SU-DHL-6 (cell line): ENCODE results near the gene SIRT5.

ENCODE experiments used
- H2AFZ ChIP-seq: fragments of 200-600 bp; sonication (generic); 2 replicates; pipeline ENCODE4 v1.6.1; 2014; ENCODE audit warnings: low read depth, mild to moderate bottlenecking, moderate library complexity, mixed read lengths, antibody characterized with exemption, low read length; ENCODE audit not compliant: severe bottlenecking
- H3F3A ChIP-seq: fragments of 200-600 bp; shearing (Covaris generic); 2 replicates; pipeline ENCODE4 v1.6.0; 2016; ENCODE audit warnings: antibody characterized with exemption, mild to moderate bottlenecking; ENCODE audit not compliant: insufficient read depth
- H3K27ac ChIP-seq: fragments of 200-600 bp; sonication (generic); 2 replicates; pipeline ENCODE4 v1.5.1; 2016; ENCODE audit warnings: low read depth, mild to moderate bottlenecking, low read length, moderate library complexity, mixed read lengths
- H3K27me3 ChIP-seq: fragments of 200-600 bp; sonication (generic), shearing (Covaris generic); 2 replicates; pipeline ENCODE4 v1.6.0; 2014; ENCODE audit warnings: mild to moderate bottlenecking, low read length
- H3K36me3 ChIP-seq: fragments of 200-600 bp; sonication (generic); 2 replicates; pipeline ENCODE4 v1.6.1; 2014; ENCODE audit warnings: mild to moderate bottlenecking, low read length, mixed read lengths
- H3K4me2 ChIP-seq: fragments of 300-600, 200-600 bp; shearing (Covaris generic), sonication (generic); 2 replicates; pipeline ENCODE4 v1.6.0; 2014; ENCODE audit warnings: low read length, low read depth, mild to moderate bottlenecking; ENCODE audit not compliant: poor library complexity, severe bottlenecking
- H3K4me3 ChIP-seq: fragments of 200-600 bp; sonication (generic); 2 replicates; pipeline ENCODE4 v1.5.1; 2014; ENCODE audit warnings: antibody characterized with exemption, low read length, mild to moderate bottlenecking, mixed read lengths; ENCODE audit not compliant: insufficient read depth, poor library complexity, severe bottlenecking
- H3K79me2 ChIP-seq: fragments of 200-600 bp; sonication (generic); 2 replicates; pipeline ENCODE4 v1.6.1; 2014; ENCODE audit warnings: mild to moderate bottlenecking, low read length, moderate library complexity; ENCODE audit not compliant: insufficient read depth
- H3K9ac ChIP-seq: fragments of 200-600 bp; sonication (generic); 2 replicates; pipeline ENCODE4 v1.7.0; 2014; ENCODE audit warnings: mild to moderate bottlenecking, low read length
- H3K9me2 ChIP-seq: fragments of 200-600 bp; sonication (generic); replicated peaks from 2 replicates; pipeline ENCODE4 v1.6.1; 2014; ENCODE audit warnings: low read length; ENCODE audit not compliant: insufficient read depth
- H3K9me3 ChIP-seq: fragments of 200-600 bp; sonication (generic); 2 replicates; pipeline ENCODE4 v1.6.1; 2014; ENCODE audit warnings: low read length, mixed read lengths; ENCODE audit not compliant: insufficient read depth
- H4K20me1 ChIP-seq: fragments of 200-600 bp; sonication (generic); 2 replicates; pipeline ENCODE4 v1.6.1; 2014; ENCODE audit warnings: low read depth, mild to moderate bottlenecking, antibody characterized with exemption, low read length, moderate library complexity, mixed read lengths
- CTCF ChIP-seq: fragments of 200-600 bp; sonication (generic); IDR thresholded peaks from one replicate; pipeline ENCODE4 v1.5.1; 2017; ENCODE audit warnings: antibody characterized with exemption, mild to moderate bottlenecking, low read length, moderate library complexity; ENCODE audit not compliant: insufficient read depth, poor library complexity, severe bottlenecking
- EZH2phosphoT487 ChIP-seq: fragments of 200-600 bp; sonication (generic), shearing (Covaris generic); conservative IDR thresholded peaks from 2 replicates; pipeline ENCODE4 v1.6.1; 2018; ENCODE audit warnings: mild to moderate bottlenecking, antibody characterized with exemption, low read length, moderate library complexity, mixed read lengths

The SIRT5 gene

GRCh38 chr6:13662651-13663334 lies 88.4 kb downstream of the SIRT5 start:
- Histone ChIP-seq H3K36me3 (no peaks in the 10 kb centered on the region; the same call in 1 of the 2 replicates), H3K9me2 (no peaks in the 10 kb centered on the region), H2AFZ (no peak overlapping the region), H3K9me3 (no peaks in the 10 kb centered on the region), H3K27ac (no peak overlapping the region), H3K79me2 (peaks cover 97% of the 10 kb centered on the region), H3K4me3 (no peak overlapping the region), H3K4me2 (no peak overlapping the region), H3K27me3 (no peaks in the 10 kb centered on the region), H4K20me1 (peaks cover 80% of the 10 kb centered on the region), H3K9ac (no peak overlapping the region), H3F3A (no peaks in the 10 kb centered on the region; the same call in 1 of the 2 replicates)
- no peak for TF ChIP-seq CTCF
- TF ChIP-seq EZH2phosphoT487: no peak

GRCh38 chr6:13663986-13664385 lies 89.6 kb downstream of the SIRT5 start:
- TF ChIP-seq CTCF: no peak
- Histone ChIP-seq H3K9me2 (no peaks in the 10 kb centered on the region), H3K79me2 (peaks cover 100% of the 10 kb centered on the region), H3K4me2 (no peak overlapping the region), H3K9ac (no peak overlapping the region), H3K27me3 (no peaks in the 10 kb centered on the region), H3K27ac (no peak overlapping the region), H2AFZ (no peak overlapping the region), H3F3A (no peaks in the 10 kb centered on the region; the same call in 1 of the 2 replicates), H3K36me3 (peaks cover 2% of the 10 kb centered on the region; the same call in 1 of the 2 replicates), H4K20me1 (peaks cover 92% of the 10 kb centered on the region), H3K4me3 (no peak overlapping the region), H3K9me3 (no peaks in the 10 kb centered on the region)
